ENCODE measurements around the gene DYNC1I1. TPM values are rescaled to one million over a fixed set of nuclear protein-coding genes. Genes with fewer than 3 reads are reported as not detected.

The DYNC1I1 gene
- total RNA-seq, 1 experiment from 2014 or later = 3.2 TPM

- Histone ChIP-seq H4K20me1 (ENCODE audit: control insufficient read depth, insufficient read depth, insufficient read length) (no peaks in the 10 kb centered on the region), H3K27me3 (ENCODE audit: insufficient read depth, low read length) (no peaks in the 10 kb centered on the region), H4K5ac (ENCODE audit: insufficient read length, low read depth, low read length) (no peak overlapping the region), H2BK15ac (ENCODE audit: low read depth, low read length) (no peak overlapping the region), H3T11ph (ENCODE audit: low read length) (no peak overlapping the region), H4K91ac (ENCODE audit: insufficient read length, low read depth, low read length) (no peak overlapping the region), H3K23ac (ENCODE audit: insufficient read length, low read depth, low read length) (no peak overlapping the region), H2AK5ac (ENCODE audit: insufficient read length, low read length) (no peak overlapping the region), H3K23me2 (ENCODE audit: insufficient read length, low read depth, low read length, poor library complexity, severe bottlenecking) (no peaks in the 10 kb centered on the region), H3K27ac (ENCODE audit: insufficient read length, low read depth, low read length) (no peak overlapping the region), H2BK120ac (ENCODE audit: low read depth, low read length, poor library complexity, severe bottlenecking) (no peak overlapping the region), H3K79me2 (ENCODE audit: insufficient read depth, low read length) (no peaks in the 10 kb centered on the region), H2BK20ac (ENCODE audit: low read depth, low read length, poor library complexity, severe bottlenecking) (no peak overlapping the region), H2AFZ (ENCODE audit: low read length) (no peak overlapping the region), H3K56ac (ENCODE audit: insufficient read length, low read depth, low read length) (no peak overlapping the region), H3K14ac (ENCODE audit: insufficient read depth, low read length) (no peak overlapping the region), H3K9ac (ENCODE audit: extremely low read depth, insufficient read length, low read length) (no peak overlapping the region), H3K4me2 (ENCODE audit: insufficient read depth, insufficient read length, low read length) (no peak overlapping the region), H3K4me1 (ENCODE audit: insufficient read depth, low read length) (no peaks in the 10 kb centered on the region), H2BK12ac (ENCODE audit: insufficient read length, low read depth, low read length) (no peak overlapping the region), H2BK5ac (ENCODE audit: insufficient read length, low read length) (no peak overlapping the region), H3K9me3 (ENCODE audit: control insufficient read depth, low read depth, low read length) (no peaks in the 10 kb centered on the region), H3K18ac (ENCODE audit: insufficient read length, low read depth, low read length) (no peak overlapping the region), H3K79me1 (ENCODE audit: insufficient read depth, low read depth, low read length, poor library complexity, severe bottlenecking) (no peaks in the 10 kb centered on the region), H4K8ac (replicated peaks; ENCODE audit: insufficient read length, low read depth, low read length) (no peak overlapping the region), H3K4ac (ENCODE audit: low read depth, low read length) (no peak overlapping the region)
- H3K4me3 Mint-ChIP-seq = no peak overlapping the region
- no peaks in the 10 kb centered on the region for H3K27me3 Mint-ChIP-seq (ENCODE audit: low read depth)
- no peak overlapping the region for H3K27ac Mint-ChIP-seq
- H3K9me3 Mint-ChIP-seq = peaks cover 0 to 2% of the 10 kb centered on the region in 2 experiments; a peak in 2 of 5 replicates
- DNase-seq = no peak
- no peaks in the 10 kb centered on the region for H3K4me1 Mint-ChIP-seq
- no peak for TF ChIP-seq CTCF (conservative IDR thresholded peaks at IDR 0.05)
- H3K36me3 Mint-ChIP-seq (ENCODE audit: insufficient read depth in 1 of 3, low read depth in 3 of 3) = no peaks in the 10 kb centered on the region
- WGBS (ENCODE audit: extremely low coverage, insufficient read length, low lambda C conversion rate) = no CpG with 5 or more reads among the region's 3 CpGs
Observed at GRCh38 chr7:95883217-95883616, 110.9 kb downstream of the DYNC1I1 start.
